Measurements from ENCODE around the gene PERM1.

PERM1 gene

DNA sequence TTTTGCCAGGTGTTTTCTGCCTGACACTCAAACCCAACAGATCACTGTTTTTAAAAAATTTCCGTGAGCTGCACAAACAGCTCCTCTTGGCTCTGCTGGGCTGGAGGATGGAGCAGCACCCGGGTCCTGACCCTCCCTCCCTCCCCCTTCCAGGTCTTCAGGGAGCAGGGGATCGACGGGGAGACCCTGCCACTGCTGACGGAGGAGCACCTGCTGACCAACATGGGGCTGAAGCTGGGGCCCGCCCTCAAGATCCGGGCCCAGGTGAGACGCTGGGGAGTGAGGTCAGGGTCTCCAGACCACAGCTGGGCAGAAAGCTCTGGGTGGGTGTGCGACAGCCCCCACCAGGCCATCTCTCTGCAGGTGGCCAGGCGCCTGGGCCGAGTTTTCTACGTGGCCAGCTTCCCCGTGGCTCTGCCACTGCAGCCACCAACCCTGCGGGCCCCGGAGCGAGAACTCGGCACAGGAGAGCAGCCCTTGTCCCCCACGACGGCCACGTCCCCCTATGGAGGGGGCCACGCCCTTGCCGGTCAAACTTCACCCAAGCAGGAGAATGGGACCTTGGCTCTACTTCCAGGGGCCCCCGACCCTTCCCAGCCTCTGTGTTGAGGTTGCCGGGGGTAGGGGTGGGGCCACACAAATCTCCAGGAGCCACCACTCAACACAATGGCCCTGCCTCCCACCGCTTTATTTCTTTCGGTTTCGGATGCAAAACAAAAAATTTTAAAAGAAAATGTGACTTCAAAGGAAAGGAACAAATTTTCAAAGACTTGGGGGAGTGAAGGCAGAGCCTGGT is 38.1 kb downstream of the PERM1 start:
- Histone ChIP-seq H3K9me3 (ENCODE audit: insufficient read depth, low read length) (no peaks in the 10 kb centered on the region), H3K27me3 (ENCODE audit: insufficient read depth, insufficient read length) (peaks cover 19% of the 10 kb centered on the region), H3K9ac (ENCODE audit: insufficient read length, low read depth) (no peak overlapping the region), H3K4me1 (ENCODE audit: insufficient read depth, insufficient read length) (peaks cover 16% of the 10 kb centered on the region), H3K4me3 (ENCODE audit: insufficient read length, low read depth) (no peak overlapping the region), H3K36me3 (ENCODE audit: insufficient read depth, insufficient read length, low read length) (peaks cover 45% of the 10 kb centered on the region)
- DNase-seq (ENCODE audit: low read depth, low spot score) = no peak
- no peak for TF ChIP-seq YY1 (IDR thresholded peaks at IDR 0.05; ENCODE audit: insufficient read depth, insufficient read length)
- no peak for TF ChIP-seq SUZ12 (IDR thresholded peaks at IDR 0.05; ENCODE audit: extremely low read depth, insufficient read depth, insufficient read length)
- no peak for TF ChIP-seq ZNF274 (IDR thresholded peaks at IDR 0.05; ENCODE audit: low read depth, low read length)

DNA sequence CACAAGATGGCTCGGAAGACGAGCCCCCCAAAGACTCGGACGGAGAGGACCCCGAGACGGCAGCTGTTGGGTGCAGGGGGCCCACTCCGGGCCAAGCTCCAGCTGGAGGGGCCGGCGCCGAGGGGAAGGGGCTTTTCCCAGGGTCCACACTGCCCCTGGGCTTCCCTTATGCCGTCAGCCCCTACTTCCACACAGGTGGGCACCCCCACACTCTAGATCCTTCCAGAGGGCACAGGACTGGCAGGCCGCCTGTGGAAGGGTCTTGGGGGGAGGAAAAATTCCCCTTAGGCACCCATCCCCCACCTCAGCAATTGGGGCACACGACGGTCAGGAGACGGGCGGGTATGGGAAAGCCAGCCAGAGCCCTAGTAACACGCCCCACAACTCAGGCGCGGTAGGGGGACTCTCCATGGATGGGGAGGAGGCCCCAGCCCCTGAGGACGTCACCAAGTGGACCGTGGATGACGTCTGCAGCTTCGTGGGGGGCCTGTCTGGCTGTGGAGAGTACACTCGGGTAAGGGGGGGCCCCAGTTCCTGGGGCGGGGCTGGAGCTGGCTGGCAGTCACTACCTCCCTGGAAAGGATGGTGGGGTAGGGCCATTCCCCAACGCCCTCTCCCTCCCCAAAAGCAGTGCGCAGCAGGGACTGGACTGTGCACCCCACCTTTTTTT is 38.9 kb downstream of the PERM1 start:
- H3K4me3 ChIP-seq (ENCODE audit: insufficient read length, low read depth) = no peak overlapping the region

DNA sequence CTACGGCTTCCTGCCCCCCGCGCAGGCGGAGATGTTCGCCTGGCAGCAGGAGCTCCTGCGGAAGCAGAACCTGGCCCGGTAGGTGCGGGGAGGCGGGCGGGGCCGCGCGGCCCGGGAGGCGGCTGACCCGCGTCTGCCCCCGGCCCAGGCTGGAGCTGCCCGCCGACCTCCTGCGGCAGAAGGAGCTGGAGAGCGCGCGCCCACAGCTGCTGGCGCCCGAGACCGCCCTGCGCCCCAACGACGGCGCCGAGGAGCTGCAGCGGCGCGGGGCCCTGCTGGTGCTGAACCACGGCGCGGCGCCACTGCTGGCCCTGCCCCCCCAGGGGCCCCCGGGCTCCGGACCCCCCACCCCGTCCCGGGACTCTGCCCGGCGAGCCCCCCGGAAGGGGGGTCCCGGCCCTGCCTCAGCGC is 39.5 kb downstream of the PERM1 start:
- peaks cover 19% of the 10 kb centered on the region for H3K4me1 ChIP-seq (ENCODE audit: insufficient read depth, insufficient read length)
- no peak for TF ChIP-seq YY1 (IDR thresholded peaks at IDR 0.05; ENCODE audit: insufficient read depth, insufficient read length)
- TF ChIP-seq SUZ12 (IDR thresholded peaks at IDR 0.05; ENCODE audit: extremely low read depth, insufficient read depth, insufficient read length) = no peak
- no peak for TF ChIP-seq ZNF274 (IDR thresholded peaks at IDR 0.05; ENCODE audit: low read depth, low read length)
- no peak overlapping the region for H3K9ac ChIP-seq (ENCODE audit: insufficient read length, low read depth)
- peaks cover 24% of the 10 kb centered on the region for H3K27me3 ChIP-seq (ENCODE audit: insufficient read depth, insufficient read length)
- H3K36me3 ChIP-seq (ENCODE audit: insufficient read depth, insufficient read length, low read length) = peaks cover 31% of the 10 kb centered on the region
- no peak for DNase-seq (ENCODE audit: low read depth, low spot score)
- H3K4me3 ChIP-seq (ENCODE audit: insufficient read length, low read depth) = no peak overlapping the region
- no peaks in the 10 kb centered on the region for H3K9me3 ChIP-seq (ENCODE audit: insufficient read depth, low read length)

More for the DNA sequence above, 38.9 kb downstream of the PERM1 start:
- H3K9ac ChIP-seq (ENCODE audit: insufficient read length, low read depth) = peak overlapping the region; percentile 21
- peaks cover 37% of the 10 kb centered on the region for H3K36me3 ChIP-seq (ENCODE audit: insufficient read depth, insufficient read length, low read length)
- no peak for TF ChIP-seq SUZ12 (IDR thresholded peaks at IDR 0.05; ENCODE audit: extremely low read depth, insufficient read depth, insufficient read length)
- no peak for TF ChIP-seq YY1 (IDR thresholded peaks at IDR 0.05; ENCODE audit: insufficient read depth, insufficient read length)
- TF ChIP-seq ZNF274 (IDR thresholded peaks at IDR 0.05; ENCODE audit: low read depth, low read length) = no peak
- peaks cover 21% of the 10 kb centered on the region for H3K27me3 ChIP-seq (ENCODE audit: insufficient read depth, insufficient read length)
- no peaks in the 10 kb centered on the region for H3K9me3 ChIP-seq (ENCODE audit: insufficient read depth, low read length)
- no peak for DNase-seq (ENCODE audit: low read depth, low spot score)
- peaks cover 17% of the 10 kb centered on the region for H3K4me1 ChIP-seq (ENCODE audit: insufficient read depth, insufficient read length)

DNA sequence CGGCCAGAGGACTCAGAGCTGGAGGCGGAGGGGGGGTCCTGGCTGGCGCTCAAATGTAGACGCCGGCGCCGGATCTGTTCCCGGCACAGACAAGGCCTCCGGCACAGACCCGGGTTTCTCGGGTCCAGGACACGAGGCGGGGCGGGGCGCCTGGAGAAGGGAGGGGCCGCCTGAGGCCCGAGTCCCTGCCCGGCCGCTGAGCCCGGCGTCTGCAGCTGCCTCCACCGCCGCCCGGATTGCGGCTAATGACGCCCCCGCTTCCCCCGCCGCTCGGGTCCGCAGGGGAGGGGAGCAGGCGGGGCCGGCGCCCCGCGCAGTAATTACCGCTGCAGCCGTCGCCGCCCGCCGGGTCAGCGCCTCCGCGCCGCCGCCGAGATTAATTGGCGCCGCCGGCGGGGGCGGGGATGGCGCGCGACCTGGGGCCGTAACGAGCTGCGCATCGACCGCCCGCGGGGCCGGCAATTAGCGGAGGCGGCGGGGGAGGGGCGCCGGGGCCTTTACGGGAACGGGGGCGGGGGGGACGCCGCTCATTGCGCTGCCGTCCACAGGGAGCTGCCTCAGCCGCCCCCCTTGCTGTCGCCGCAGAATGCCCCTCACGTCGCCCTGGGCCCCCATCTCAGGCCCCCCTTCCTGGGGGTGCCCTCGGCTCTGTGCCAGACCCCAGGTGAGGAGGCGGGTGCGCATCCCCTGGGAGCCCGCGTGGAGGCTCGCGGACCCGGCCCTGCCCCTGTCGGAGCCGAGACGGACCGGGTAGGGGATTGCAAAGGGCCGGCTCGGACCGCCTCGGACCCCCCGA is 40.1 kb downstream of the PERM1 start:
- H3K9me3 ChIP-seq (ENCODE audit: insufficient read depth, low read length) = no peaks in the 10 kb centered on the region
- peak; percentile 57 for DNase-seq (ENCODE audit: low read depth, low spot score)
- H3K27me3 ChIP-seq (ENCODE audit: insufficient read depth, insufficient read length) = peaks cover 27% of the 10 kb centered on the region
- peak overlapping the region; percentile 67 for H3K9ac ChIP-seq (ENCODE audit: insufficient read length, low read depth)
- H3K4me1 ChIP-seq (ENCODE audit: insufficient read depth, insufficient read length) = peaks cover 21% of the 10 kb centered on the region
- peaks cover 25% of the 10 kb centered on the region for H3K36me3 ChIP-seq (ENCODE audit: insufficient read depth, insufficient read length, low read length)
- TF ChIP-seq YY1 (IDR thresholded peaks at IDR 0.05; ENCODE audit: insufficient read depth, insufficient read length) = no peak
- peak overlapping the region; percentile 42 for H3K4me3 ChIP-seq (ENCODE audit: insufficient read length, low read depth)

DNA sequence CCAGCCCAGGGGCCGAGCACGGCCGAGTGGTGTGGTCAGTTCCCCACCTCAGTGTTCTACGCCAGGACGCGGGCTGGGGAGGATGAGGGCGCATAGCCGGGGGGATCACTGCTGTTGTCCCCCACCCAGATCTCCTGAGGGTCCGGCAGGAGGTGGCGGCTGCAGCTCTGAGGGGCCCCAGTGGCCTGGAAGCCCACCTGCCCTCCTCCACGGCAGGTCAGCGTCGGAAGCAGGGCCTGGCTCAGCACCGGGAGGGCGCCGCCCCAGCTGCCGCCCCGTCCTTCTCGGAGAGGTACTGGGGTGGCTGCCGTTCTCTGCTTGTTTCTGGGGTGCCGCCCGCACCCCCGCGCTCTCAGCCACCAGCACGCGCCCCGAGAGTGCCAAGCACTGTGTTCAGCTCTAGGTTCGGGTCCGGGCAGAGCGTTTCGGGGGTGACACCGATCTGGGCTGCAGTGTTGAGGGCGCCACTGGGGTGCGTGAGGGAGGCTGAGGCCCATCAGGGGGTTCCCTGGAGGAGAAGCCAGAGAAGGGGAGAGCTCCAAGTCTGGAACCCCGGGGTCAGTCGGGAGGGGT is 40.8 kb downstream of the PERM1 start:
- Histone ChIP-seq H3K9me3 (ENCODE audit: insufficient read depth, low read length) (no peaks in the 10 kb centered on the region), H3K4me3 (ENCODE audit: insufficient read length, low read depth) (peak overlapping the region; percentile 42), H3K4me1 (ENCODE audit: insufficient read depth, insufficient read length) (peaks cover 25% of the 10 kb centered on the region), H3K27me3 (ENCODE audit: insufficient read depth, insufficient read length) (peaks cover 29% of the 10 kb centered on the region), H3K9ac (ENCODE audit: insufficient read length, low read depth) (peak overlapping the region; percentile 67), H3K36me3 (ENCODE audit: insufficient read depth, insufficient read length, low read length) (peaks cover 20% of the 10 kb centered on the region)
- TF ChIP-seq SUZ12 (IDR thresholded peaks at IDR 0.05; ENCODE audit: extremely low read depth, insufficient read depth, insufficient read length) (no peak), ZNF274 (IDR thresholded peaks at IDR 0.05; ENCODE audit: low read depth, low read length) (no peak), YY1 (IDR thresholded peaks at IDR 0.05; ENCODE audit: insufficient read depth, insufficient read length) (no peak)
- no peak for DNase-seq (ENCODE audit: low read depth, low spot score)

DNA sequence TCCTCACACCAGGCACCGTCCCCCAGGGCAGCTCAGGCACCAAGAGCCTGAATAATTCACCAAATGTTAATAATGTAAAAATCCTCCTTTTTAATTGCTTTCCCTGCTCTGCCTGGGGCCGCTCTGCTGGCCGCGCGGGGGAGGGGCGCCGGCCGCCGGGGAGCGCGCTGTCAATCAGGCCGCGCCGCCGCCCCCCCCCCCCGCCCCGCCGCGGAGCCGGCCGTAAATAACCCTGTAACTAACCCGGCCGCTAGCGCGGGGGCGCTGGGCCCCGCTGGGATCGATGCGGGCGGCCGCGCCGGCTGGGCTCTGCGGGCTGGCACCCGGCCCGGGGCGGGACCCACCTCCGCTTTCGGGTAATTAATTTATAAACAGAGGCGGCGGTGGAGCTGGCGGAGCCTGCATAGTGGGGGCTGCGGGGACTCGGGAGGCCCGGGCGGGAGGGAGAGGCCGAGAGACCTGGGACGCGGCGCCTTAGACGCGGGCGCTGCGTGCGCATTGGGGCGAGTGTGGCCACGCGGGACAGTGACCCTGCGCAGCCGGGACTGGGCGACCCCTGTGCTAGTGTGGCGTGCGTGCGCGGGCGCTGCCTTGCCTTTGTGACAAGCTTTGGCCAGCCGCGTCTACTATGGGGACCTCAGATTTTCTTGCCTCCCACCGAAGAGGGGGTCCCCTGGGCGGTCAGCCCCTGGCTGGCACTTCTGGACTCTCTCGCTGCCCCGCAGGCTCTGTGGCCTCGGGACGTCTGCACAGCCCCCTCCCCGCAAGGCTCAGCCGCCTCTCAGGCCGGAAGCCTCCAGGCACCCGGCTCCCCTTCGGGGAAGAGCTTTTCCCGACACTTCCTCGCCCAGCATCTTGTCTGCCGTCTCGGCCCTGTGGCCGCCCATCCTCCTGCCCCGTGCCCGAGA is 41.5 kb downstream of the PERM1 start:
- Histone ChIP-seq H3K4me1 (ENCODE audit: insufficient read depth, insufficient read length) (peaks cover 28% of the 10 kb centered on the region), H3K9ac (ENCODE audit: insufficient read length, low read depth) (peak overlapping the region; percentile 85), H3K27me3 (ENCODE audit: insufficient read depth, insufficient read length) (peaks cover 31% of the 10 kb centered on the region), H3K36me3 (ENCODE audit: insufficient read depth, insufficient read length, low read length) (peaks cover 12% of the 10 kb centered on the region), H3K4me3 (ENCODE audit: insufficient read length, low read depth) (peak overlapping the region; percentile 42), H3K9me3 (ENCODE audit: insufficient read depth, low read length) (no peaks in the 10 kb centered on the region)
- TF ChIP-seq YY1 (IDR thresholded peaks at IDR 0.05; ENCODE audit: insufficient read depth, insufficient read length) = no peak
- TF ChIP-seq SUZ12 (IDR thresholded peaks at IDR 0.05; ENCODE audit: extremely low read depth, insufficient read depth, insufficient read length) = peak; percentile 53
- no peak for DNase-seq (ENCODE audit: low read depth, low spot score)
